GM19099 (cell line): Measurements from ENCODE around the gene MAFG.

Source experiments
- POLR2A ChIP-seq: IDR thresholded peaks from 3 replicates; pipeline ENCODE4 v1.6.1; 2011; ENCODE audit warnings: low read depth; ENCODE audit not compliant: insufficient read length; ENCODE audit errors: extremely low read depth

MAFG gene

GRCh38 chr17:81889602-81890001 lies 37.9 kb downstream of the MAFG start:
- TF ChIP-seq POLR2A: no peak

GRCh38 chr17:81888988-81889595 lies 38.4 kb downstream of the MAFG start:
- no peak for TF ChIP-seq POLR2A

- no peak for TF ChIP-seq POLR2A
Observed at GRCh38 chr17:81888105-81888987, 39.2 kb downstream of the MAFG start.

- no peak for TF ChIP-seq POLR2A
Observed at GRCh38 chr17:81885869-81886548, 41.5 kb downstream of the MAFG start.

GRCh38 chr17:81885454-81885853 lies 42.1 kb downstream of the MAFG start:
- TF ChIP-seq POLR2A: no peak

- no peak for TF ChIP-seq POLR2A
Observed at GRCh38 chr17:81884968-81885367, 42.6 kb downstream of the MAFG start.

- TF ChIP-seq POLR2A: no peak
Observed at GRCh38 chr17:81884520-81884919, 43.0 kb downstream of the MAFG start.

- TF ChIP-seq POLR2A: no peak
Observed at GRCh38 chr17:81879121-81879520, 48.4 kb downstream of the MAFG start.

GRCh38 chr17:81878294-81878693 lies 49.2 kb downstream of the MAFG start:
- no peak for TF ChIP-seq POLR2A

- TF ChIP-seq POLR2A: no peak
Observed at GRCh38 chr17:81877569-81877968, 50.0 kb downstream of the MAFG start.

GRCh38 chr17:81871387-81872230 lies 55.9 kb downstream of the MAFG start:
- peak; percentile 94 for TF ChIP-seq POLR2A

- TF ChIP-seq POLR2A: no peak
Observed at GRCh38 chr17:81870981-81871386, 56.6 kb downstream of the MAFG start, which contains the start of gene ARHGDIA. Gene ARHGDIA (minus strand): TSS chr17:81871337. CDS start chr17:81869930, 1,407 bp downstream.

GRCh38 chr17:81870131-81870980 lies 57.2 kb downstream of the MAFG start:
- no peak for TF ChIP-seq POLR2A
